B cell (primary cell): Measurements from ENCODE around the gene PDE4A.
A peak's percentile ranks its signal among the peaks of the same experiment; 100 is the strongest.

ENCODE experiments used
- EZH2 ChIP-seq: IDR thresholded peaks from 2 replicates; pipeline ENCODE4 v1.6.1; 2012; ENCODE audit warnings: borderline replicate concordance, low read depth, mild to moderate bottlenecking, moderate library complexity, low read length; ENCODE audit not compliant: insufficient read depth, poor library complexity, severe bottlenecking
- TF ChIP-seq, protein P1 (sequence below): fragments of 200-600 bp; IDR thresholded peaks from one replicate; pipeline ENCODE4 v1.8.0; 2022; ENCODE audit warnings: antibody characterized with exemption, mild to moderate bottlenecking

DNA sequence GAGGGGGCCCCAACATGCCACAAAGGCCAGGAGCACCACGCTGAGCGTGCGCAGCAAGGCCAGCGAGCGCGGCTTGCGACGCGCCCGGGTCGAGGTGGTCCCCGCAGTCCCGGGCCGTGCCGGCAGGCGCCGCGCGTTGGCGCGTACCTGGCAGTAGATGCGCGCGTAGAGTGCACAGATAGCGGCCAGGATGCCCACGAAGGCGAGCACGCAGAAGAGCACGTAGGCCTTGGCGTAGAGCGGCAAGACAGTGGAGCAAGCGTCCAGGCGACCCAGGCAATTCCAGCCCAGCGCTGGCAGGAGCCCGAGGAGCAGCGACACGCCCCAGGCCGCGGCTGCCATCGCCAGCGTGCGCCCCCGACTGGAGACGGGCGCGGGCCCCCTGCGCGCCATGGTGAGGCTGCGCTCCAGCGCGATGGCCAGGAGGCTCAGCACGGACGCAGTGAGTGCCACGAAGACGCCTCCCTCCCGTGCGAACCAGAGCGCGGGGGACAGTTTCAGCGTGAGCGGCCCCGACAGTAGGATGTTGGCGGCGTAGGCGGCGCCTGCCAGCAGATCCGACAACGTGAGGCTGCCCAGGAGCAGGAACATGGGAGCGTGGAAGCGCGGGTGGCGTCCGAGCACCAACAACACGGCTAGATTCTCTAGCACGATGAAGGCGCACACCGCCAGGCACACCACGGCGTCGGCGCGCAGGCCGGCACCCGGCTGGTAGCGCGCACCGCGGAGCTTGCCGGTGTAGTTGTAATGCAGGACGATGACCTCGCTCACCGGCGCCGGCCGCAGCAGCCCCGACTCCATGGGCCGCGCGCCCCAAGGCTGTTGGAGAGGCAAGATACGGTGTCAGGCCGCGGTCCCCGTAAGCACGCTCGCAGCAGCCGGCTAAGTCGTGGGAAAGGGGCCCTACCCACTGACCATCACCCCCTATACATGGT is 94.1 kb downstream of the PDE4A start:
- TF ChIP-seq, protein P1, sequence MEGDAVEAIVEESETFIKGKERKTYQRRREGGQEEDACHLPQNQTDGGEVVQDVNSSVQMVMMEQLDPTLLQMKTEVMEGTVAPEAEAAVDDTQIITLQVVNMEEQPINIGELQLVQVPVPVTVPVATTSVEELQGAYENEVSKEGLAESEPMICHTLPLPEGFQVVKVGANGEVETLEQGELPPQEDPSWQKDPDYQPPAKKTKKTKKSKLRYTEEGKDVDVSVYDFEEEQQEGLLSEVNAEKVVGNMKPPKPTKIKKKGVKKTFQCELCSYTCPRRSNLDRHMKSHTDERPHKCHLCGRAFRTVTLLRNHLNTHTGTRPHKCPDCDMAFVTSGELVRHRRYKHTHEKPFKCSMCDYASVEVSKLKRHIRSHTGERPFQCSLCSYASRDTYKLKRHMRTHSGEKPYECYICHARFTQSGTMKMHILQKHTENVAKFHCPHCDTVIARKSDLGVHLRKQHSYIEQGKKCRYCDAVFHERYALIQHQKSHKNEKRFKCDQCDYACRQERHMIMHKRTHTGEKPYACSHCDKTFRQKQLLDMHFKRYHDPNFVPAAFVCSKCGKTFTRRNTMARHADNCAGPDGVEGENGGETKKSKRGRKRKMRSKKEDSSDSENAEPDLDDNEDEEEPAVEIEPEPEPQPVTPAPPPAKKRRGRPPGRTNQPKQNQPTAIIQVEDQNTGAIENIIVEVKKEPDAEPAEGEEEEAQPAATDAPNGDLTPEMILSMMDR = peak; percentile 18
- no peak for TF ChIP-seq EZH2
